HL-60 (cell line): ENCODE measurements around the gene TBC1D22A.

Experiments
- DNase-seq, 2 experiments: peaks; one replicate each; pipeline ENCODE4 v3.0.0-alpha.2; 2010 to 2020; ENCODE audit warnings: low read depth in 1 of 2, low spot score in 1 of 2
- H3K27ac ChIP-seq: fragments of 250-450 bp; sonication (Bioruptor Pico); replicated peaks from 2 replicates; pipeline ENCODE4 v1.5.1; 2020; ENCODE audit warnings: mild to moderate bottlenecking, moderate library complexity
- H3K27me3 ChIP-seq: fragments of 250-450 bp; sonication (Bioruptor Pico); 2 replicates; pipeline ENCODE4 v1.5.1; 2021; ENCODE audit warnings: mild to moderate bottlenecking, moderate library complexity; ENCODE audit not compliant: insufficient read depth, poor library complexity, severe bottlenecking
- H3K4me3 ChIP-seq: replicated peaks from 2 replicates; pipeline ENCODE4 v1.5.1; 2011; ENCODE audit warnings: mild to moderate bottlenecking, control low read depth, low read length; ENCODE audit not compliant: insufficient read depth
- GABPA ChIP-seq: IDR thresholded peaks from 2 replicates; pipeline ENCODE4 v1.6.1; 2012; ENCODE audit warnings: low read depth
- POLR2AphosphoS5 ChIP-seq: IDR thresholded peaks from 2 replicates; pipeline ENCODE4 v1.6.1; 2012; ENCODE audit warnings: low read depth
- SPI1 ChIP-seq: IDR thresholded peaks from 2 replicates; pipeline ENCODE4 v1.6.1; 2012; ENCODE audit warnings: low read depth, mild to moderate bottlenecking, borderline replicate concordance
- TF ChIP-seq, protein P1 (sequence below): IDR thresholded peaks from one replicate; pipeline ENCODE4 v1.5.1; 2011; ENCODE audit warnings: low read length, control low read depth, inconsistent platforms; ENCODE audit not compliant: insufficient read depth
- TF ChIP-seq, protein P2 (sequence below): IDR thresholded peaks from 2 replicates; pipeline ENCODE4 v1.6.1; 2012; ENCODE audit warnings: low read depth; ENCODE audit not compliant: insufficient replicate concordance

Gene TBC1D22A

DNA sequence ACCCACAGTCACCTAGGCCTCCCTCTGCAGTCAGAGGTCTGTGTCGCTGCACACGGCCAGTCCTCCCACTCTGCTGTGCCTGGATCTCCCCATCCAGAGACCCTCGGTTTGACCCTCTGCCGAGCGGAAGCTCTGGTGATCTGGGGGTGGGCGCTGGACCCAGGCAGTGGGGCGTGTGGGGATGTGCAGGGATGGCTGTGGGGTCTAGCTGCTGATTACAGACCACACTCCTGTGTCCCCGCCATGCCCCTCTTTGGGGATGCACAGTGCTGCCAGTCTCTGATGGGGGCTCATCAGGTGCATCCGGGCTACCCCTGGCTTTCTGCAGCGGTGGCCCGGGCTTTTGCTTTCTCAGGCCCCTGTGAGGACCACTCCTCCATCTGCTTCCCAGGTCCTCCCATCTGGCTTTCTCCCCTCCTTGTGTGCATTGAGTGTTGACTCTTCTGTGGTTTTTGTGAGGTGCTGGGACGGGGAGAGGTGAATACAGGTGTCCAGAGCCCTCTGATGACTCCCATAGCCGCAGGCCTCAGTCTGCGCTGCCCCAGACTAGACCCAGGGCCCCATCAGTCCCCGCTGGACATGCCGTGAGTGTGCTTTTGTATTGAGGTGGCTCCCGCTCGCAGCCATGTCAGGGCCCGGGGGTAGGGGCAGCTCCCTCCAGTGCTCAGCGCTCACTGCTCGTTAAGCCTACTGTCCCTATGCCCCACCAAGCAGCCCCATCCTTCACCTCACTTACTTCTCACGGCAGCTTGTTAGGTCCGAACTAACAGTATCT lies 251.6 kb downstream of the TBC1D22A start:
- Histone ChIP-seq H3K4me3 (no peak overlapping the region), H3K27ac (no peak overlapping the region), H3K27me3 (no peaks in the 10 kb centered on the region)
- no peak for DNase-seq
- TF ChIP-seq POLR2AphosphoS5 (no peak), GABPA (no peak), SPI1 (no peak)
- TF ChIP-seq, protein P1, sequence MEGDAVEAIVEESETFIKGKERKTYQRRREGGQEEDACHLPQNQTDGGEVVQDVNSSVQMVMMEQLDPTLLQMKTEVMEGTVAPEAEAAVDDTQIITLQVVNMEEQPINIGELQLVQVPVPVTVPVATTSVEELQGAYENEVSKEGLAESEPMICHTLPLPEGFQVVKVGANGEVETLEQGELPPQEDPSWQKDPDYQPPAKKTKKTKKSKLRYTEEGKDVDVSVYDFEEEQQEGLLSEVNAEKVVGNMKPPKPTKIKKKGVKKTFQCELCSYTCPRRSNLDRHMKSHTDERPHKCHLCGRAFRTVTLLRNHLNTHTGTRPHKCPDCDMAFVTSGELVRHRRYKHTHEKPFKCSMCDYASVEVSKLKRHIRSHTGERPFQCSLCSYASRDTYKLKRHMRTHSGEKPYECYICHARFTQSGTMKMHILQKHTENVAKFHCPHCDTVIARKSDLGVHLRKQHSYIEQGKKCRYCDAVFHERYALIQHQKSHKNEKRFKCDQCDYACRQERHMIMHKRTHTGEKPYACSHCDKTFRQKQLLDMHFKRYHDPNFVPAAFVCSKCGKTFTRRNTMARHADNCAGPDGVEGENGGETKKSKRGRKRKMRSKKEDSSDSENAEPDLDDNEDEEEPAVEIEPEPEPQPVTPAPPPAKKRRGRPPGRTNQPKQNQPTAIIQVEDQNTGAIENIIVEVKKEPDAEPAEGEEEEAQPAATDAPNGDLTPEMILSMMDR: no peak
- TF ChIP-seq, protein P2, sequence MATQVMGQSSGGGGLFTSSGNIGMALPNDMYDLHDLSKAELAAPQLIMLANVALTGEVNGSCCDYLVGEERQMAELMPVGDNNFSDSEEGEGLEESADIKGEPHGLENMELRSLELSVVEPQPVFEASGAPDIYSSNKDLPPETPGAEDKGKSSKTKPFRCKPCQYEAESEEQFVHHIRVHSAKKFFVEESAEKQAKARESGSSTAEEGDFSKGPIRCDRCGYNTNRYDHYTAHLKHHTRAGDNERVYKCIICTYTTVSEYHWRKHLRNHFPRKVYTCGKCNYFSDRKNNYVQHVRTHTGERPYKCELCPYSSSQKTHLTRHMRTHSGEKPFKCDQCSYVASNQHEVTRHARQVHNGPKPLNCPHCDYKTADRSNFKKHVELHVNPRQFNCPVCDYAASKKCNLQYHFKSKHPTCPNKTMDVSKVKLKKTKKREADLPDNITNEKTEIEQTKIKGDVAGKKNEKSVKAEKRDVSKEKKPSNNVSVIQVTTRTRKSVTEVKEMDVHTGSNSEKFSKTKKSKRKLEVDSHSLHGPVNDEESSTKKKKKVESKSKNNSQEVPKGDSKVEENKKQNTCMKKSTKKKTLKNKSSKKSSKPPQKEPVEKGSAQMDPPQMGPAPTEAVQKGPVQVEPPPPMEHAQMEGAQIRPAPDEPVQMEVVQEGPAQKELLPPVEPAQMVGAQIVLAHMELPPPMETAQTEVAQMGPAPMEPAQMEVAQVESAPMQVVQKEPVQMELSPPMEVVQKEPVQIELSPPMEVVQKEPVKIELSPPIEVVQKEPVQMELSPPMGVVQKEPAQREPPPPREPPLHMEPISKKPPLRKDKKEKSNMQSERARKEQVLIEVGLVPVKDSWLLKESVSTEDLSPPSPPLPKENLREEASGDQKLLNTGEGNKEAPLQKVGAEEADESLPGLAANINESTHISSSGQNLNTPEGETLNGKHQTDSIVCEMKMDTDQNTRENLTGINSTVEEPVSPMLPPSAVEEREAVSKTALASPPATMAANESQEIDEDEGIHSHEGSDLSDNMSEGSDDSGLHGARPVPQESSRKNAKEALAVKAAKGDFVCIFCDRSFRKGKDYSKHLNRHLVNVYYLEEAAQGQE: no peak

DNA sequence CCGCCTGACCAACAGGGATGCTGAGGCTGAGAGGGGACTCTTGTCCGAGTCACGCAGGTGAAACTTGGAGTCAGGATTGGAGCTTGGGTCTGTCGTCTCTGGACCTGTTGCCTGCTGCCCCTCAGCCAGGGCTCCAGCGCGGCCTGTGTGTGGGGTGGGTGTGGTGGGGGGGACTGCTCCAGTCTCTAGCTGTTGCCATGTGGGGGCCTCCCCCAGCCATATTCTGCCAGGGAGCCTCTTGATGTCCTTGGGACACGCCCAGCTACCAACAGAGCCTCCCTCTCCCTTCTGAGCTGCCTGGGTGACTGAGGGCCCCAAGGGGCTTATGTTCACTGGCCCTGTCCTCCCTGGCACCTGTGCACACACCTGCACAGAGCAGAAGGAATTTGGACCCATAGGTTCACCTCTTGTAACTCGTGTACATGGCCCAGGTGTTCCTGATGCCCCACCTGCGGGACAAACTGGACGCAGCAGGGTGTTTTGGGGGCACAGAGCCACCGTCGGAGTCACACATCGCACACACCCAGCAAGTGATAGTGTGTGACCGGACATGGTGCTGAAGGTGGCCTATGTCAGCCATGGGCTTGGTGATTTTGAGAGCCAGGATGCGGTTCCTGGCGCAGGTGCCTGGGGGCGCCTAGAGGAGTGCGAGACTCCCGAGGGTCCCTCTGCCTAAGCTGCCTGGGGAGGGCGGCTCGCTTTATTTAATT lies 252.3 kb downstream of the TBC1D22A start:
- no peak for DNase-seq
- TF ChIP-seq, protein P1: no peak
- TF ChIP-seq SPI1 (no peak), GABPA (no peak), POLR2AphosphoS5 (no peak)
- TF ChIP-seq, protein P2: no peak
- Histone ChIP-seq H3K4me3 (no peak overlapping the region), H3K27me3 (no peaks in the 10 kb centered on the region), H3K27ac (no peak overlapping the region)

DNA sequence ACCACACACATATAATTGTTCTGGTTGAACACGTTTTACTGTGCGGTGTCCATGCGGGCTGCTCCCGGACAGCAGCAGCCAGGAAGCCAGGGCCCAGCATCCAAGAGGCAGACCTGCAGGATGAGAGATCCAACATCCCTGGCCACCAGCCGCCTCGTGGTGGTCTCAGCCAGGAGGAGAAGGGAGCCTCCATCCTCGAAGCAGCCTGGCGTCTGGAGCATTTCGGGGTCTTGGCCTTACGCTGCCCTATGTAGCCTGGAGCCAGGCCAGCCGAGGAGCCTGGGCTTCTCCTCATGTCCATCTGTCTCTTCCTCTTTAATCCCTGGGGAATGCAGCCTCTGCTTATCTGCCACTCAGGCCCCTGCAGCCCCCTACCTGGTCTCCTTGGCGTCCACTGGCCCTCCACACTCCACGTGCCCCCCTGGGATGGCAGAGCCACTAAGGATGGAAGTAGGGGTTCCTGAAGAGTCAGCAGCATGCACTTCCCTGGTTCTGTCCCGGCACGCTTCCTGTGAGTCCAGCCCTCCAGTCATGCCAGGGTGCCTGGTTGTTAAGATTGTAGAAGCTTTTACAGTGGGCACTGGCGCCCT lies 253.2 kb downstream of the TBC1D22A start:
- TF ChIP-seq SPI1 (no peak), POLR2AphosphoS5 (no peak), GABPA (no peak)
- TF ChIP-seq, protein P2: no peak
- TF ChIP-seq, protein P1: no peak
- H3K27ac ChIP-seq: no peak overlapping the region
- no peak for DNase-seq
- H3K27me3 ChIP-seq: no peaks in the 10 kb centered on the region
- H3K4me3 ChIP-seq: no peak overlapping the region
